Neural progenitor cell (in vitro differentiated cells): Measurements from ENCODE around the gene NAP1L5. TPM values are rescaled to one million over a fixed set of nuclear protein-coding genes. Genes with fewer than 3 reads are reported as not detected.

Experiments used
- DNase-seq: peaks from one replicate; pipeline ENCODE4 v3.0.0-alpha.2; 2016; ENCODE audit warnings: low spot score
- H2AFZ ChIP-seq: fragments of 200-600 bp; sonication (generic); replicated peaks from 2 replicates; pipeline ENCODE4 v1.6.1; 2016; ENCODE audit warnings: antibody characterized with exemption
- H3F3A ChIP-seq: fragments of 200-600 bp; sonication (generic); 2 replicates; pipeline ENCODE4 v1.6.1; 2016; ENCODE audit warnings: antibody characterized with exemption, low read depth
- H3K27ac ChIP-seq: fragments of 200-600 bp; sonication (generic); 2 replicates; pipeline ENCODE4 v1.5.1; 2016; ENCODE audit warnings: mild to moderate bottlenecking
- H3K27me3 ChIP-seq: fragments of 200-600 bp; sonication (generic); 2 replicates; pipeline ENCODE4 v1.6.1; 2016; ENCODE audit warnings: mild to moderate bottlenecking, moderate library complexity
- H3K36me3 ChIP-seq: fragments of 200-600 bp; sonication (generic); 2 replicates; pipeline ENCODE4 v1.5.1; 2016
- H3K4me1 ChIP-seq: fragments of 200-600 bp; sonication (generic); 2 replicates; pipeline ENCODE4 v1.6.1; 2016; ENCODE audit warnings: mixed run types
- H3K4me2 ChIP-seq: fragments of 200-600 bp; sonication (generic); 2 replicates; pipeline ENCODE4 v1.6.1; 2016
- H3K4me3 ChIP-seq: fragments of 200-600 bp; sonication (generic); 2 replicates; pipeline ENCODE4 v1.5.1; 2016
- H3K79me2 ChIP-seq: fragments of 200-600 bp; sonication (generic); 2 replicates; pipeline ENCODE4 v1.6.1; 2016; ENCODE audit warnings: low read depth
- H3K9ac ChIP-seq: fragments of 200-600 bp; sonication (generic); 2 replicates; pipeline ENCODE4 v1.6.1; 2016
- H3K9me3 ChIP-seq: fragments of 200-600 bp; sonication (generic); 2 replicates; pipeline ENCODE4 v1.5.1; 2016; ENCODE audit warnings: low read depth
- H4K20me1 ChIP-seq: fragments of 200-600 bp; sonication (generic); 2 replicates; pipeline ENCODE4 v1.6.1; 2016; ENCODE audit warnings: low read depth
- H3K27ac Mint-ChIP-seq: 3 replicates; pipeline ENCODE4 v1.8.0; 2021; ENCODE audit warnings: mixed read lengths
- H3K27me3 Mint-ChIP-seq: 2 replicates; pipeline ENCODE4 v1.8.0; 2022; ENCODE audit warnings: low read depth, mild to moderate bottlenecking, inconsistent platforms, moderate library complexity, mixed read lengths; ENCODE audit not compliant: insufficient read depth
- H3K36me3 Mint-ChIP-seq: 3 replicates; pipeline ENCODE4 v1.8.0; 2021; ENCODE audit warnings: mixed read lengths
- H3K4me1 Mint-ChIP-seq: 3 replicates; pipeline ENCODE4 v1.8.0; 2021; ENCODE audit warnings: mixed read lengths
- H3K4me3 Mint-ChIP-seq: 3 replicates; pipeline ENCODE4 v1.8.0; 2021; ENCODE audit warnings: mild to moderate bottlenecking, moderate library complexity, mixed read lengths
- H3K9me3 Mint-ChIP-seq: 3 replicates; pipeline ENCODE4 v1.8.0; 2020; ENCODE audit warnings: mixed read lengths
- CTCF ChIP-seq: fragments of 200-600 bp; sonication (generic); IDR thresholded peaks from 2 replicates; pipeline ENCODE4 v1.5.1; 2017; ENCODE audit warnings: antibody characterized with exemption, mild to moderate bottlenecking
- EZH2 ChIP-seq: fragments of 200-600 bp; sonication (generic); IDR thresholded peaks from 2 replicates; pipeline ENCODE4 v1.6.1; 2017; ENCODE audit warnings: antibody characterized with exemption, mild to moderate bottlenecking, moderate library complexity
- EZH2phosphoT487 ChIP-seq: fragments of 200-600 bp; sonication (generic); IDR thresholded peaks from 2 replicates; pipeline ENCODE4 v1.6.1; 2017; ENCODE audit warnings: antibody characterized with exemption
- total RNA-seq: library from RNA; depleted of rRNA; stranded (reverse); fragments of >200 nt; gene quantifications from 2 replicates; pipeline ENCODE4 v1.2.3, GENCODE V29; 2015; ENCODE audit warnings: low replicate concordance

The NAP1L5 gene
- total RNA-seq, 1 donor from 2014 or later = 6.9 TPM

GRCh38 chr4:88730811-88731210 is 33.2 kb upstream of the NAP1L5 start:
- Histone ChIP-seq H3K4me2 (no peak overlapping the region), H3K27me3 (no peaks in the 10 kb centered on the region), H3K27ac (no peak overlapping the region), H3F3A (no peaks in the 10 kb centered on the region), H2AFZ (no peak overlapping the region), H3K9me3 (no peaks in the 10 kb centered on the region), H4K20me1 (no peaks in the 10 kb centered on the region), H3K9ac (no peak overlapping the region), H3K4me1 (no peaks in the 10 kb centered on the region), H3K4me3 (no peak overlapping the region), H3K79me2 (no peaks in the 10 kb centered on the region), H3K36me3 (no peaks in the 10 kb centered on the region)
- Mint-ChIP-seq H3K27me3 (peaks cover 2% of the 10 kb centered on the region), H3K9me3 (no peaks in the 10 kb centered on the region), H3K27ac (no peak overlapping the region), H3K36me3 (peaks cover 15% of the 10 kb centered on the region), H3K4me3 (no peak overlapping the region), H3K4me1 (no peaks in the 10 kb centered on the region)
- TF ChIP-seq EZH2 (no peak), EZH2phosphoT487 (no peak), CTCF (no peak)
- DNase-seq = no peak

- no peaks in the 10 kb centered on the region for H3K27me3 ChIP-seq
- Mint-ChIP-seq H3K27me3 (peaks cover 2% of the 10 kb centered on the region), H3K9me3 (no peaks in the 10 kb centered on the region), H3K4me1 (no peaks in the 10 kb centered on the region), H3K4me3 (no peak overlapping the region), H3K36me3 (peaks cover 15% of the 10 kb centered on the region), H3K27ac (no peak overlapping the region)
- peaks cover 1% of the 10 kb centered on the region for H3K4me1 ChIP-seq
- no peaks in the 10 kb centered on the region for H3K36me3 ChIP-seq
- no peak overlapping the region for H3K9ac ChIP-seq
- H3F3A ChIP-seq = no peaks in the 10 kb centered on the region
- H3K27ac ChIP-seq = no peak overlapping the region
- no peak overlapping the region for H2AFZ ChIP-seq
- no peaks in the 10 kb centered on the region for H4K20me1 ChIP-seq
- no peak for DNase-seq
- H3K79me2 ChIP-seq = no peaks in the 10 kb centered on the region
- H3K4me2 ChIP-seq = no peak overlapping the region
- no peak for TF ChIP-seq EZH2
- TF ChIP-seq EZH2phosphoT487 = no peak
- TF ChIP-seq CTCF = no peak
- no peaks in the 10 kb centered on the region for H3K9me3 ChIP-seq
- no peak overlapping the region for H3K4me3 ChIP-seq
Observed at GRCh38 chr4:88729146-88729760, 31.6 kb upstream of the NAP1L5 start.

- Histone ChIP-seq H3K27me3 (no peaks in the 10 kb centered on the region), H3K9ac (no peak overlapping the region), H3K4me1 (peaks cover 8% of the 10 kb centered on the region), H3K9me3 (no peaks in the 10 kb centered on the region), H3K36me3 (no peaks in the 10 kb centered on the region), H3K27ac (no peak overlapping the region), H3K4me3 (no peak overlapping the region), H4K20me1 (no peaks in the 10 kb centered on the region), H2AFZ (no peak overlapping the region), H3K79me2 (no peaks in the 10 kb centered on the region), H3F3A (no peaks in the 10 kb centered on the region), H3K4me2 (no peak overlapping the region)
- no peak overlapping the region for H3K27ac Mint-ChIP-seq
- TF ChIP-seq CTCF = no peak
- no peak for TF ChIP-seq EZH2phosphoT487
- no peak for TF ChIP-seq EZH2
- H3K4me1 Mint-ChIP-seq = no peaks in the 10 kb centered on the region
- H3K36me3 Mint-ChIP-seq = peaks cover 16% of the 10 kb centered on the region
- H3K9me3 Mint-ChIP-seq = no peaks in the 10 kb centered on the region
- no peak overlapping the region for H3K4me3 Mint-ChIP-seq
- DNase-seq = no peak
- H3K27me3 Mint-ChIP-seq = peaks cover 2% of the 10 kb centered on the region
Observed at GRCh38 chr4:88728146-88728545, 30.5 kb upstream of the NAP1L5 start.
